LNCaP clone FGC (cell line): ENCODE data around the gene DRGX.

ENCODE experiments used
- DNase-seq: peaks from one replicate; pipeline ENCODE4 v3.0.0-alpha.2; 2011; ENCODE audit warnings: low read depth
- H3K4me3 ChIP-seq: 2 replicates; pipeline ENCODE4 v1.5.1; 2011; ENCODE audit warnings: mild to moderate bottlenecking, low read depth, low read length, control low read depth
- TF ChIP-seq, protein P1 (sequence below): IDR thresholded peaks from 2 replicates; pipeline ENCODE4 v1.5.1; 2012; ENCODE audit warnings: mild to moderate bottlenecking; ENCODE audit not compliant: control insufficient read depth, insufficient read depth; ENCODE audit errors: extremely low read depth

Gene DRGX

DNA sequence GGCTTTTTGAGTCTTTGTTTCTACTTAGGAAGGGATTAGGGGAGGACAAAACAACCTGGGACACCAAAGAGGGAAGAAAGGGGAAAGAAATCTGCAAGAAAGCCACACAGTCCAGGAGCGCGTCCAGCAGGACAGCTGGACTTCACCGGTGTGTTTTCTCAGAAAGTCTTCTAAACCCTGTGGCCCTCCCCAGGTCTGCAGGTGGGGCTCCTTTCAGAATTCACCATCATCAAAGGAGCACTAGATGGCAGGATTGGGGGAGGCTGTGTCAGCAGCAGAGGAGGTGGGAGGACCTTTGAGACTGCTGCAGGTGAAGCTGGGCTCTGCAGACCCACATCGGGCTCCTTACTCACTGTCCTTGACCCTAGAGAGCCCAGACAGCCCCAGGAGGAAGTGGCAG is 13.9 kb upstream of the DRGX start:
- no peak for DNase-seq
- H3K4me3 ChIP-seq = no peak overlapping the region
- TF ChIP-seq, protein P1, sequence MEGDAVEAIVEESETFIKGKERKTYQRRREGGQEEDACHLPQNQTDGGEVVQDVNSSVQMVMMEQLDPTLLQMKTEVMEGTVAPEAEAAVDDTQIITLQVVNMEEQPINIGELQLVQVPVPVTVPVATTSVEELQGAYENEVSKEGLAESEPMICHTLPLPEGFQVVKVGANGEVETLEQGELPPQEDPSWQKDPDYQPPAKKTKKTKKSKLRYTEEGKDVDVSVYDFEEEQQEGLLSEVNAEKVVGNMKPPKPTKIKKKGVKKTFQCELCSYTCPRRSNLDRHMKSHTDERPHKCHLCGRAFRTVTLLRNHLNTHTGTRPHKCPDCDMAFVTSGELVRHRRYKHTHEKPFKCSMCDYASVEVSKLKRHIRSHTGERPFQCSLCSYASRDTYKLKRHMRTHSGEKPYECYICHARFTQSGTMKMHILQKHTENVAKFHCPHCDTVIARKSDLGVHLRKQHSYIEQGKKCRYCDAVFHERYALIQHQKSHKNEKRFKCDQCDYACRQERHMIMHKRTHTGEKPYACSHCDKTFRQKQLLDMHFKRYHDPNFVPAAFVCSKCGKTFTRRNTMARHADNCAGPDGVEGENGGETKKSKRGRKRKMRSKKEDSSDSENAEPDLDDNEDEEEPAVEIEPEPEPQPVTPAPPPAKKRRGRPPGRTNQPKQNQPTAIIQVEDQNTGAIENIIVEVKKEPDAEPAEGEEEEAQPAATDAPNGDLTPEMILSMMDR = peak; percentile 20; the same call in 1 of the 2 replicates

DNA sequence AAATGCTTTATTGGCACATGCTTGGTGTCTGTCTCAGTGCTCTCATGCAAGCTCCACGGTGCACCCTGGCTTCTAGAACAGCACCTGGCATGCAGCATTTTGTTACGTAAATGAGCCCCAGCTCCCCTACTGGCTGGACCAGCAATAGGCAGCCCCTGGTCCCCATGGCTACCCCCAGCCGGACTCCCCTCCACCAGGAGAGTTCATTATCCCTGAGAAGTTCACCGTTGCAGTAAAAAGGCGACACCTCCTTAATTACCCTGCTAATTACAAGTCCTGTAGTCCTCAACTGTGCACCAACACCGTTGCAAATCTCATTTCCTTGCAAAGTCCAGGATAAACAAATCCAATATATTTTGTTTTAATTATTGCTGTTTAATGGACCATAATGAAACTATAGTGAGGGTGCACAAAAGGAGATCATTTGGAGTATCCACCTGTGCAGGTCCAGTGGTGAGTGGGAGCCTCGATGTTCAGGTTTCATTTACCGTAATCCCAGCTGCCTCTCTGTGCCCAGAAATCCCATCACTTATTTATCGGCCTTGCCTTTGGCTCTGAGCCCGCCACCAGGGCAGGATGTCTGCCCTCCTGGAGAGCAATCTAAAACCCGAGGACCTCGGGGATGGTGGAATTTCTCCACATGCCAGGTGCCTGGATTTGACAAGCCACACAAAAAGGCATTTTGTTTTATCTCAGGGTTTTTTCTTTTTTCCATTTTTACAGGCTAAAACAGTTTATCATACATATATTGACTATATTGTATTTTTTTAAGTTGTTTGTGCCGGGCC is 12.8 kb upstream of the DRGX start:
- DNase-seq = no peak
- TF ChIP-seq, protein P1 = 0 out of 2 replicates have a peak, but pooled peaks have one; percentile 17
- H3K4me3 ChIP-seq = no peak overlapping the region

DNA sequence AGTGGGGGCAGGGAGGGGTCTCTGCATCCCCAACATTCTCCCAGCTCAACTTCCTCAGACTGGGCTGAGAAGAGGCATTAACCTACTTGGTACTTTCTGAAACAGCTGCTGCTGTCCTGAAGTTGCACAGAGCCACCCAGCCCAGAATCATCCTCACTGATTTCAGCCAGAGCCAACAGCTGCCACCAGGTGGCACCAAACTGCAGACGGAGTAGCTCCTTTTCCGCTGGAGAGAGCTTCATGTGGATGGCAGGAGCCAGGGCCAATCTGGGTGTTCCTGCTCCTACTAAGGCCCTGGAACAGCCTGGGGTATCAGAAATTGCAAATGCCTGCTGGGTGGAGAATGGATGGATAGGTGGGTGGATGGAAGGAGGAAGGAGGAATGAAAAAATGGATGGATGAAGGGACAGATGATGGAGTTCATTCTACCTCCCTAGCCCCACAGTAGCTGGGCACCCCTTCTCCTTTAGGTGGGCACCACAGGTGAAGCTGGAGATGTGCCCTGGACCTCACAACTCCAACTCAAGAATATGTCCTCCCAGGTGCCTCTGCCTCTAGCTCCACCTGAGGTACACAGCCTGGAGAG is 11.8 kb upstream of the DRGX start:
- TF ChIP-seq, protein P1 = peak; percentile 96
- DNase-seq = peak; percentile 47
- no peak overlapping the region for H3K4me3 ChIP-seq

DNA sequence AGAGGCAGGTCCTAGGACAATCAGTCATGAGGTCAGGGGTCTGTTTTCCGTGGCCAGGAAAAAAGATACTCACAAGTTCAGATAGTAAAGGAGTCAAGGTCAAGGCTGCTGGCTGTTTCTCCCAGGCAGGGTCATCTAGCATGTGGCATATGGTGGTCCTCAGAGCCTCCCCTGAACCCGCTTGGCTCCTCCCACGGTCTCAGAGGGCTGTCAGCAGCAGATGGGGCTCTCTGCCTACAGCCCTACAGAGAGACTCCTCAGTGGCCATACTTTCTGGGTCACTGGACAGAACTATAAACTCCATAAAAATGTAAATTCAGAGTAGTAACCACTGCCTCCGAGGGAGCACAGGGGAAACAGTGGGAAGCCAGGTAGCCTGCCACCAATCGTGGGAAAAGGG is 11.3 kb upstream of the DRGX start:
- H3K4me3 ChIP-seq = no peak overlapping the region
- TF ChIP-seq, protein P1 = no peak
- no peak for DNase-seq

DNA sequence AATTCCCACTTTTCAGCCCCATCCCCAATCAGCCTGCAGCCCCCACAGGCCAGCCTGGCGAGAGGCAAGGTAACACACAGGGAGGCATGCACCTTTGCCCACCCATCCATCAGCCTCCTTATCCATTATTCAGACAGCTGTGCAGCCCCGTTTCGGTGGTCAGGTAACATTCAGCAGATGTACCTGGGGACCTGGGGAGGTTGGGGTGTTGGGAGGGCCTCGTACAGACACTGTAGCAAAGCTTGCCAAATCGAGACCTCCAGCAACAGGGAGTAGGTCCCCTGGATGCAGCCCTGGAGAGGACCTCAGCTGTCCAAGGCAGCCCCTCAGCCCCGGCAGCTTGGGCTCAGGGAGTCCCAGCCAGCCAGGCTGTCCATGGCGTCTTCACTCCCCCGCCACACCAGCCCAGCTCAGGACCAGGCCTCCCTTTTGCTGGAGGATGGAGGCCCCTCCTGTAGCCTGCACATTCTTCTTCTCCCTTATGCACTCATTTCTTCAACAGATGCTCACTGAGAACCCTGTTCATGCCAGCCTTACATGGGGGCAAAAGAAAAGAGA is 8.5 kb upstream of the DRGX start:
- DNase-seq = no peak
- TF ChIP-seq, protein P1 = no peak

DNA sequence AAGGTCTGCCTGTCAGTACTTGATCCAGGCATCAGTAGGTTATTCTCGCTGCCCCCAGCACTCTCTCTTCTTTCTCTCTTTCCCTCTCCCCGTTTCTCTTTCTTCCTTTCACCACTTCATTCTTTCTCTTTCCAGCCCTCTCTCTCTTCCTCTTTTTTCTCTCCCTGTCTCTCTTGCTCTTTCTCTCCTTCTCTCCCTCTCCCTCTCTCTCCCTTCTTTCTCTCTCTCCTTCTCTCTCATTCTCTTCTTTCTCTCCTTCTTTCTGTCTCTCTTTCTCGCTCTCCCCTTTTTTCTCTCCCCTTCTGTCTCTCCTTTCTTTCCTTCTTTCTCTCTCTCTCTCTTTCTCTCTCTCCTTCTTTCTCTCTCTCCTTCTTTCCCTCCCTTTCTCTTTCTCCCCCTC is 7.5 kb upstream of the DRGX start:
- TF ChIP-seq, protein P1 = no peak
- no peak overlapping the region for H3K4me3 ChIP-seq
- DNase-seq = no peak

More for the DNA sequence above, 8.5 kb upstream of the DRGX start:
- H3K4me3 ChIP-seq = no peak overlapping the region
